K562 (cell line): ENCODE measurements around the gene EPN2.

Experiments
- FOXA3 ChIP-seq, 2 experiments: fragments of 450-650 bp in 1 of 2; sonication (generic) in 1 of 2; formaldehyde crosslinking; IDR thresholded peaks in 1 of 2; conservative IDR thresholded peaks in 1 of 2; 2 replicates each; pipeline versions ENCODE4 v1.4.0 to v1.8.0; 2020 to 2022; ENCODE audit warnings: mild to moderate bottlenecking in 2 of 2, missing genetic modification reagents in 1 of 2
- HDAC6 ChIP-seq: IDR thresholded peaks from 2 replicates; pipeline ENCODE4 v1.6.1; 2012; ENCODE audit warnings: low read depth, mild to moderate bottlenecking, control low read depth, inconsistent platforms, low read length, moderate library complexity
- SMAD4 ChIP-seq: fragments of 250-450 bp; sonication (Bioruptor Pico); conservative IDR thresholded peaks from 2 replicates; pipeline ENCODE4 v1.8.0; 2021; ENCODE audit warnings: inconsistent platforms, mild to moderate bottlenecking, moderate library complexity

DNA sequence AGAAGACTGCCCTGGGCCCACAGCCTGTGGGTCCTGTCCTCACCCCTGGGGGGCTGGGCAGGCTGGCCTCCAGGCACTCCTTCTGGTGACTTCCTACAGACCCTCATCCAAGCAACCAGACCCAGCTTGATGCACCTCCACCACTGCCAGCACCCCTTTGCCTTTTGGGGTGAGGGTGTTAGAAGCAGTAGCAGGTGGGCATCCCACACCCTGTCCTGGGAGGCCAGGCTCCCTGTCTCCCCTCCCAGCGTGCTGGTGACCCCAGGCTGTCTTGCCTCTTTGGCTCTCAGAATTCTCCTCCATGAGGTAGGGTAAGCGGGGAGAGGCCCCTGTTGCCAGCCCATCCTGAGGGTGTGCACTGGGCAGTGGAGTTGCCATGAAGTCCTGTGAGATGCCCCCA lies 92.0 kb downstream of the EPN2 start:
- TF ChIP-seq SMAD4 (CRISPR knock-in tag) (no peak), HDAC6 (no peak), FOXA3 (CRISPR knock-in tag; conservative IDR thresholded peaks at IDR 0.05 in 1 of 2, IDR thresholded peaks at IDR 0.05 in 1 of 2) (no peak)
